CD4-positive, alpha-beta T cell (primary cell): ENCODE measurements around the gene COL23A1. TPM values are rescaled to one million over a fixed set of nuclear protein-coding genes. Genes with fewer than 3 reads are reported as not detected.

Source experiments
- ATAC-seq: fragments of 200-7000 bp; cut with Tn5 transposase; one replicate; pipeline ENCODE4 v1.10.0; 2022; ENCODE audit warnings: mild to moderate bottlenecking; ENCODE audit not compliant: poor library complexity
- CTCF ChIA-PET: fragments of 350-600 bp; sonication (Branson Sonifier 250); formaldehyde crosslinking; loops from one replicate; lab custom pipeline; 2021; ENCODE audit warnings: antibody characterized with exemption, inconsistent platforms; lab: Charles Lee
- POLR2A ChIA-PET: fragments of 350-600 bp; sonication (Branson Sonifier 250); formaldehyde crosslinking; loops from one replicate; lab custom pipeline; 2021; ENCODE audit warnings: antibody characterized with exemption, inconsistent platforms; lab: Charles Lee
- DNase-seq, 14 experiments: peaks; one replicate each; pipeline ENCODE4 v3.0.0-alpha.2; 2013 to 2020; ENCODE audit warnings: mixed read lengths in 2 of 14
- H3K27ac ChIP-seq, 2 donors: one replicate each; pipeline versions ENCODE4 v1.5.1 to v1.7.0; 2013; ENCODE audit warnings: low read length in 2 of 2, low read depth in 1 of 2, mild to moderate bottlenecking in 1 of 2
- H3K27me3 ChIP-seq, 2 experiments: 1 replicate in 1 of 2; 2 replicates in 1 of 2; pipeline versions ENCODE4 v1.6.1 to v1.7.0; 2013; ENCODE audit warnings: low read length in 2 of 2, control low read depth in 1 of 2, mild to moderate bottlenecking in 1 of 2, moderate library complexity in 1 of 2; ENCODE audit not compliant: insufficient read depth in 2 of 2, control insufficient read depth in 1 of 2
- H3K36me3 ChIP-seq: one replicate; pipeline ENCODE4 v1.6.1; 2013; ENCODE audit warnings: low read length, control low read depth; ENCODE audit not compliant: insufficient read depth
- H3K4me1 ChIP-seq: one replicate; pipeline ENCODE4 v1.6.1; 2013; ENCODE audit warnings: low read length, control low read depth; ENCODE audit not compliant: insufficient read depth
- H3K4me3 ChIP-seq: one replicate; pipeline ENCODE4 v1.5.1; 2013; ENCODE audit warnings: mild to moderate bottlenecking, low read length, moderate library complexity
- H3K9me3 ChIP-seq, 2 experiments: 1 replicate in 1 of 2; 2 replicates in 1 of 2; pipeline versions ENCODE4 v1.6.1 to v1.7.0; 2013; ENCODE audit warnings: low read length in 2 of 2, mild to moderate bottlenecking in 2 of 2, control low read depth in 1 of 2, moderate library complexity in 1 of 2; ENCODE audit not compliant: control insufficient read depth in 1 of 2, insufficient read depth in 1 of 2
- H3K27ac Mint-ChIP-seq: one replicate; pipeline ENCODE4 v1.8.0; 2020; ENCODE audit warnings: mixed read lengths
- H3K27me3 Mint-ChIP-seq: one replicate; pipeline ENCODE4 v1.8.0; 2021; ENCODE audit warnings: mixed read lengths
- H3K36me3 Mint-ChIP-seq: one replicate; pipeline ENCODE4 v1.8.0; 2021; ENCODE audit warnings: low read depth, mixed read lengths
- H3K4me1 Mint-ChIP-seq: one replicate; pipeline ENCODE4 v1.8.0; 2021; ENCODE audit warnings: low read depth, mixed read lengths
- H3K4me3 Mint-ChIP-seq: one replicate; pipeline ENCODE4 v1.8.0; 2020; ENCODE audit warnings: mild to moderate bottlenecking, mixed read lengths
- H3K9me3 Mint-ChIP-seq: one replicate; pipeline ENCODE4 v1.8.0; 2020; ENCODE audit warnings: mixed read lengths
- CTCF ChIP-seq: fragments of 200-600 bp; IDR thresholded peaks from one replicate; pipeline ENCODE4 v1.8.0; 2022; ENCODE audit warnings: antibody characterized with exemption, mild to moderate bottlenecking
- intact Hi-C, 2 experiments: fragments of 100-400 bp; cut with DNase I in 1 of 2; cut with micrococcal nuclease in 1 of 2; formaldehyde crosslinking; loops; one replicate each; pipeline versions ENCODE4 v1.15.1 to v1.9.0; 2023 to 2025; cut with DNase I, micrococcal nuclease
- total RNA-seq, 174 experiments: library from RNA in 2 of 174; stranded (reverse) in 2 of 174; gene quantifications; one replicate each; pipeline ENCODE4 v1.2.3 and lab custom pipeline; 2021 to 2026

COL23A1 gene
- total RNA-seq, 2 experiments from 2014 or later, result not detected

DNA sequence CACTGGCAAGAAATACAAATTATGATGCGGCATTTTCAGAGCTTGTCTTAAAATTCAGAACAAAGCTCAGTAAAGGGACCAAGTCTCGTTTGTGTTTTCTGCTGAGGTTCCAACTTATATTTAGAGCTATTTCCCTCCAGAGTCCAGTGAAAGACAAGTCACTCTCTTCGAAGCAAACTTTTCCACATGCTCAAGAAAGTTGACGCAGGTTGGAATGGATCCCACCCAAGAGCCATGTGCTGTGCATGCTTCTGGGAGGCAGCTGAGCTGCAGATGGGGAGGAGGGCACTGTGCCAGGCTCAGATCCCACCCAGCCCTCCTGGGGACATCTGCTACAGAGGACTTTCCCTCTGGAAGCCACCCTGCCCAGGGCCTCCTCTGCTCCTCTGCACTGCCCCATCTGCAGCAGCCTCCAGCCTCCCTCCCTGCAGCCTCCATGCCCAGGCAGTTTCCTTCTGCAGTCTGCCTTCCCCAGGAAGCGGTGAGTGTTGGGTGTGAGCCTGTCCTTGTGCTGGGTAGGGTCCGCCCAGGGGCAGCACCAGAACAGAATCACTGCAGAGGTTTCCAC, 75.3 kb downstream of the COL23A1 start:
- no peak for ATAC-seq
- POLR2A ChIA-PET, result no interaction called here

DNA sequence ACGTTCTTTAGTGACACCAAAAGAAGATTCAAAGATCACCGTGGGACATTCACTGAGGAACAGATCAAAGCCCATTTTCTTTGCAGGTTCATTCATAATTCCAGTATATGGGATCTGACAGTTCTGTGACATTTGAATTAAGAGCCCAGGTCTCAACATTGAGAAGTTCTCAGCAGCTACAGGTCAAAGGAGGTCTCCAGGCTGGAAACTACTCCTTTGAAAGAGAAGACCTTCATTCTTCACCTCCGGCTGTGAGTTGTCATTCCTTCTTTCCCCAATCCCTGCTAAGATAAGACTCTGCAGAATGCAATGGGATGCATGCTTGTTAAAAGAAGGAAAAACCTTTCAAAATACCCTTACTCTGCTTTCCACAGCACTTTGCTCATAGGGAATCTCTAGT, 79.0 kb downstream of the COL23A1 start:
- DNase-seq (no peak), ATAC-seq (no peak)
- no peak for TF ChIP-seq CTCF
- Histone ChIP-seq H3K36me3 (no peaks in the 10 kb centered on the region), H3K4me3 (no peak overlapping the region), H3K27me3 (no peaks in the 10 kb centered on the region), H3K9me3 (peaks cover 0 to 5% of the 10 kb centered on the region in 2 experiments), H3K27ac (no peak overlapping the region), H3K4me1 (no peaks in the 10 kb centered on the region)
- ChIA-PET POLR2A (no interaction called here), CTCF (no interaction called here)
- intact Hi-C loops, result no loop called here
- Mint-ChIP-seq H3K4me1 (no peaks in the 10 kb centered on the region), H3K27ac (no peak overlapping the region), H3K36me3 (no peaks in the 10 kb centered on the region), H3K27me3 (peaks cover 29% of the 10 kb centered on the region), H3K9me3 (no peaks in the 10 kb centered on the region), H3K4me3 (no peak overlapping the region)

More for the DNA sequence above, 75.3 kb downstream of the COL23A1 start:
- H3K27me3 Mint-ChIP-seq, result peaks cover 33% of the 10 kb centered on the region
- peaks cover 0 to 13% of the 10 kb centered on the region in 2 experiments for H3K9me3 ChIP-seq
- peaks cover 0 to 5% of the 10 kb centered on the region in 2 experiments for H3K27me3 ChIP-seq
- no peaks in the 10 kb centered on the region for H3K36me3 Mint-ChIP-seq
- H3K36me3 ChIP-seq, result no peaks in the 10 kb centered on the region
- H3K27ac Mint-ChIP-seq, result no peak overlapping the region
- intact Hi-C loops, result no loop called here
- DNase-seq, result no peak
- CTCF ChIA-PET, result no interaction called here
- H3K4me1 ChIP-seq, result no peaks in the 10 kb centered on the region
- no peak overlapping the region for H3K4me3 ChIP-seq
- H3K4me1 Mint-ChIP-seq, result no peaks in the 10 kb centered on the region
- no peaks in the 10 kb centered on the region for H3K9me3 Mint-ChIP-seq
- H3K4me3 Mint-ChIP-seq, result no peak overlapping the region
- H3K27ac ChIP-seq, result no peak overlapping the region
- no peak for TF ChIP-seq CTCF

DNA sequence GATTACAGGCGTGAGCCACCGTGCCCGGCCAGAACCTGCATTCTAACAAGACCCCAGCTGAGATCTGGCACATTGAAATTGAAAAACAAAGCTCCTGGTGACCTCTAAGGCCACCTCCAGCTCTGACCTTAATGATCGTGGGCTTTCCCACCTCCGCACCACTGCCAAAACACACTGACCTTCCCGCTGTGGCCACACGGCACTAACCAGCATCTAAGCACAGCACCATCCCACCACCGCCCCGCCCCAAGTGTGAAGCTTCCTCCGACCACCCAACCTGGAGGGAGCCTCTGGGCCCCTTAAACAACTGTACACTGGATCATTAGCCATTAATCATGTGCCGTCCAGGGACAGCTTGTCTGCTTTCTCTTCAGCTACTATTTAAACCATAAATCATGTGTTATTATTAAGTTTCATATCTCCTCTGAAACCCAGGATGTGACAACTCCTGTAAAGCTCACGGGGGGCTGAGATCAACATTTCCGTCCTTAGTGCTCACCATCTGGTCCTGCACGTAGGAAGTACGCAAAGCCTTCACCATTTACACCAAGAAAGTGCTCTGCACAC, 80.6 kb downstream of the COL23A1 start:
- Mint-ChIP-seq H3K9me3 (no peaks in the 10 kb centered on the region), H3K4me1 (no peaks in the 10 kb centered on the region), H3K27ac (no peak overlapping the region), H3K27me3 (peaks cover 19% of the 10 kb centered on the region), H3K36me3 (no peaks in the 10 kb centered on the region), H3K4me3 (no peak overlapping the region)
- Histone ChIP-seq H3K27me3 (no peaks in the 10 kb centered on the region), H3K36me3 (no peaks in the 10 kb centered on the region), H3K4me3 (no peak overlapping the region), H3K9me3 (no peaks in the 10 kb centered on the region), H3K4me1 (no peaks in the 10 kb centered on the region), H3K27ac (no peak overlapping the region)
- intact Hi-C loops, result no loop called here
- DNase-seq, result no peak
- no peak for ATAC-seq
- CTCF ChIA-PET, result no interaction called here
- POLR2A ChIA-PET, result no interaction called here
- no peak for TF ChIP-seq CTCF
